22Rv1 (cell line): ENCODE results near the gene GJD2.

Source experiments
- CTCF ChIP-seq: fragments of 450-650 bp; IDR thresholded peaks from 2 replicates; pipeline ENCODE4 v1.5.1; 2017; ENCODE audit warnings: mild to moderate bottlenecking
- ZFX ChIP-seq: fragments of 450-650 bp; IDR thresholded peaks from 2 replicates; pipeline ENCODE4 v1.6.1; 2017; ENCODE audit warnings: antibody characterized with exemption, borderline replicate concordance

- TF ChIP-seq CTCF (no peak), ZFX (no peak)
These were observed 35.8 kb downstream of the GJD2 start for GRCh38 chr15:34718681-34719665.
